Pancreas (tissue), 10 donors: ENCODE data around the gene GRK4. TPM values are rescaled to one million over a fixed set of nuclear protein-coding genes. Genes with fewer than 3 reads are reported as not detected.
A peak's percentile ranks its signal among the peaks of the same experiment; 100 is the strongest.

Source experiments
- ATAC-seq, 4 donors: fragments of 200-7000 bp; cut with Tn5 transposase; one replicate each; pipeline versions ENCODE4 v1.8.0 to v1.9.1; 2020; ENCODE audit warnings: mild to moderate bottlenecking in 4 of 4, moderate library complexity in 4 of 4
- DNase-seq, 6 donors: peaks; one replicate each; pipeline ENCODE4 v3.0.0-alpha.2; 2020
- FAIRE-seq: peaks from 2 replicates; lab custom pipeline; 2012; peaks lifted over from hg19 to GRCh38; lab: Jason Lieb, UNC
- H3K27ac ChIP-seq, 4 donors: fragments of 200-600 bp; sonication (generic); 1 replicate in 3 of 4; 2 replicates in 1 of 4; pipeline versions ENCODE4 v1.5.0 to v1.8.0; 2020
- H3K27me3 ChIP-seq, 4 donors: fragments of 200-600 bp; one replicate each; pipeline ENCODE4 v1.8.0; 2021
- H3K36me3 ChIP-seq, 3 donors: fragments of 200-600 bp; sonication (generic) in 1 of 3; one replicate each; pipeline versions ENCODE4 v1.5.0 to v1.8.0; 2020 to 2021
- H3K4me1 ChIP-seq, 3 donors: fragments of 200-600 bp; one replicate each; pipeline ENCODE4 v1.8.0; 2021
- H3K4me3 ChIP-seq, 4 donors: fragments of 200-600 bp; sonication (generic) in 2 of 4; one replicate each; pipeline versions ENCODE4 v1.5.0 to v1.8.0; 2020 to 2021
- H3K9me3 ChIP-seq, 4 donors: fragments of 200-600 bp; one replicate each; pipeline ENCODE4 v1.8.0; 2021
- CTCF ChIP-seq, 4 donors: fragments of 200-600 bp; sonication (generic) in 3 of 4; IDR thresholded peaks; one replicate each; pipeline versions ENCODE4 v1.5.0 to v1.8.0; 2021; ENCODE audit warnings: antibody characterized with exemption in 4 of 4
- WGBS, 2 donors: extraction: QIAGEN DNeasy Blood & Tissue Kit; methylation state at CpG; one replicate each; pipeline ENCODE4 v1.1.7; 2013; 5-methylcytosine and 5-hydroxymethylcytosine counted together
- intact Hi-C, 3 donors: fragments of 100-400 bp; cut with DNase I; formaldehyde crosslinking; loops; one replicate each; pipeline versions ENCODE4 v1.11.1 to v1.14.2; 2022
- polyA plus RNA-seq, 2 donors: library from polyadenylated mRNA; stranded (reverse); fragments of 200-250 nt; gene quantifications; one replicate each; pipeline ENCODE4 v1.2.3, GENCODE V29; 2013
- total RNA-seq, 6 donors: library from RNA; stranded (reverse); fragmentation: NEBNext Ultra II Directional in 4 of 6; extraction: Animal tissue kit (Norgen Biotek cat#: 25700) in 4 of 6; gene quantifications; one replicate each; pipeline versions ENCODE4 v1.2.1 to v1.2.4, GENCODE V29; 2021 to 2023
- donor health status: healthy with polysubstance abuse.
- donor health status: DM: no; HTN: no; CAD: no; lungs with moderate emphysema.
- donor health status: DM: no; HTN: no; CAD: no.
- donor health status: control.
- donor health status: control.
- donor health status: Bipolar disorder and iron deficiency.
- donor health status: DM: yes; HTN: yes; CAD: no.
- donor health status: DM: no; HTN: no; CAD: no.
- donor health status: DM: no; HTN: no; CAD: no.
- donor health status: DM: yes; HTN: yes; CAD: no.

Gene GRK4
- total and polyA plus RNA-seq, 8 donors = 4.6 to 9.7 (median 5.7) TPM

GRCh38 chr4:2923141-2923551, 40.2 kb upstream of the GRK4 start:
- TF ChIP-seq CTCF (IDR thresholded peaks at IDR 0.05) = no peak
- WGBS, 2 donors = 89 to 93% methylated on average over 10 of the region's 10 CpGs
- no peak for FAIRE-seq
- peak in 1 of 6 donors; percentile 21 for DNase-seq
- intact Hi-C loops = no loop called here
- Histone ChIP-seq H3K27ac (no peak overlapping the region), H3K27me3 (no peaks in the 10 kb centered on the region), H3K9me3 (no peaks in the 10 kb centered on the region), H3K4me3 (no peak overlapping the region), H3K36me3 (peaks cover 0 to 23% (median 6%) of the 10 kb centered on the region in 3 donors), H3K4me1 (no peaks in the 10 kb centered on the region)
- ATAC-seq = peak in 1 of 4 donors; percentile 16

- Histone ChIP-seq H3K4me1 (no peaks in the 10 kb centered on the region), H3K27me3 (no peaks in the 10 kb centered on the region), H3K36me3 (peaks cover 0 to 28% (median 6%) of the 10 kb centered on the region in 3 donors), H3K4me3 (no peak overlapping the region), H3K9me3 (no peaks in the 10 kb centered on the region), H3K27ac (no peak overlapping the region)
- no peak for FAIRE-seq
- WGBS, 2 donors = 91 to 93% methylated on average over 16 of the region's 16 CpGs
- peak in 2 of 4 donors; percentile 13 to 17 for ATAC-seq
- DNase-seq = peak in 3 of 6 donors; percentile 5 to 51 (median 7)
- no peak for TF ChIP-seq CTCF (IDR thresholded peaks at IDR 0.05)
- intact Hi-C loops = no loop called here
Measured at GRCh38 chr4:2923668-2924173, 39.6 kb upstream of the GRK4 start.

GRCh38 chr4:2924286-2924685, 39.1 kb upstream of the GRK4 start:
- 85 to 92% methylated on average over 8 of the region's 8 CpGs for WGBS, 2 donors
- H3K27me3 ChIP-seq = no peaks in the 10 kb centered on the region
- FAIRE-seq (no peak), DNase-seq (peak in 4 of 6 donors; percentile 7 to 34 (median 16)), ATAC-seq (peak in 1 of 4 donors; percentile 8)
- H3K9me3 ChIP-seq = no peaks in the 10 kb centered on the region
- peaks cover 0 to 34% (median 6%) of the 10 kb centered on the region in 3 donors for H3K36me3 ChIP-seq
- H3K27ac ChIP-seq = peak overlapping the region in 1 of 4 donors; percentile 12
- TF ChIP-seq CTCF (IDR thresholded peaks at IDR 0.05) = no peak
- intact Hi-C loops = no loop called here
- H3K4me1 ChIP-seq = no peaks in the 10 kb centered on the region
- H3K4me3 ChIP-seq = no peak overlapping the region

- DNase-seq (peak in 4 of 6 donors; percentile 13 to 45 (median 28)), ATAC-seq (peak; percentile 32 to 60 (median 50)), FAIRE-seq (no peak)
- intact Hi-C loops = no loop called here
- Histone ChIP-seq H3K36me3 (peaks cover 0 to 38% (median 6%) of the 10 kb centered on the region in 3 donors), H3K27me3 (no peaks in the 10 kb centered on the region), H3K4me3 (no peak overlapping the region), H3K4me1 (peaks cover 0 to 5% (median 3%) of the 10 kb centered on the region in 3 donors), H3K9me3 (no peaks in the 10 kb centered on the region), H3K27ac (peak overlapping the region in 1 of 4 donors; percentile 17)
- TF ChIP-seq CTCF (IDR thresholded peaks at IDR 0.05) = no peak
- 51 to 61% methylated on average over 7 of the region's 7 CpGs for whole genome bisulfite sequencing, 2 donors
Measured at GRCh38 chr4:2924765-2925301, 38.5 kb upstream of the GRK4 start.

- Histone ChIP-seq H3K36me3 (peaks cover 0 to 38% (median 6%) of the 10 kb centered on the region in 3 donors), H3K4me3 (no peak overlapping the region), H3K27ac (no peak overlapping the region), H3K4me1 (peaks cover 5 to 12% (median 9%) of the 10 kb centered on the region in 3 donors), H3K27me3 (no peaks in the 10 kb centered on the region), H3K9me3 (no peaks in the 10 kb centered on the region)
- intact Hi-C loops = no loop called here
- no peak for TF ChIP-seq CTCF (IDR thresholded peaks at IDR 0.05)
- no peak for ATAC-seq
- no peak for FAIRE-seq
- DNase-seq = peak in 1 of 6 donors; percentile 5
- 91 to 94% methylated on average over 5 of the region's 5 CpGs for WGBS, 2 donors
Measured at GRCh38 chr4:2925496-2925895, 37.9 kb upstream of the GRK4 start.
